Measurements from ENCODE around the gene CCDC167. TPM values are rescaled to one million over a fixed set of nuclear protein-coding genes. Genes with fewer than 3 reads are reported as not detected.

CCDC167 gene
- total and polyA plus RNA-seq, 2 of the 8 experiments (the other 6 are each of a cell fraction or from before 2014, with no cell fraction given): 11.0 to 26.5 TPM

DNA sequence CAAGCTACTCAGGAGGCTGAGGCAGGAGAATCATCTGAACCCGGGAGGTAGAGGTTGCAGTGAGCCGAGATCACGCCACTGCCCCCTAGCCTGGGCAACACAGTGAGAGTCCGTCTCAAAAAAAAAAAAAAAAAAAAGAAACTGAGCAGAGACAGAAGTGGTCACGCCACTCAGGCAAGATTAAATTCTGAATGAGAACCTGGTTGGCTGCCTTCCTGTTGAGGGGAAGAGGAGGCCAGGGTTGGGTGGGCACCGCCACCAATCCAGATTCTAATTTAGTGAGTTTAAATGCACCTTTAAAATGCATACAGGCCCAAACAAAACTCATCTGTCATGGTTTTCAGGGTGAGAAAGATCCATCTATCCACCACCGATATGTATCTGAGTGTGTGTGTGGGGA lies 23.7 kb upstream of the CCDC167 start (continued):
- TF ChIP-seq CHD7 (IDR thresholded peaks at IDR 0.05; ENCODE audit: insufficient replicate concordance, low read length): no peak
- no peak for TF ChIP-seq SIX5 (IDR thresholded peaks at IDR 0.05; ENCODE audit: low read depth, low read length)
- TF ChIP-seq FOSL1 (IDR thresholded peaks at IDR 0.05; ENCODE audit: insufficient read depth, low read depth, low read length): no peak
- TF ChIP-seq SP1 (IDR thresholded peaks at IDR 0.05; ENCODE audit: low read depth, low read length): no peak
- no peak for TF ChIP-seq ATF3 (IDR thresholded peaks at IDR 0.05; ENCODE audit: insufficient read depth, low read depth, low read length)
- TF ChIP-seq SRF (IDR thresholded peaks at IDR 0.05; ENCODE audit: low read depth, low read length): no peak
- TF ChIP-seq JUN (IDR thresholded peaks at IDR 0.05; ENCODE audit: low read depth, low read length): no peak
- no peak for TF ChIP-seq GABPA (IDR thresholded peaks at IDR 0.05; ENCODE audit: borderline replicate concordance, insufficient read depth, low read length)
